Heart left ventricle (tissue), 16 donors: ENCODE data around the gene CLEC2L. TPM values are rescaled to one million over a fixed set of nuclear protein-coding genes. Genes with fewer than 3 reads are reported as not detected.

Experiments
- ATAC-seq, 4 donors: fragments of 200-7000 bp; cut with Tn5 transposase; one replicate each; pipeline ENCODE4 v1.9.1; 2020 to 2022; ENCODE audit warnings: moderate library complexity in 4 of 4, mild to moderate bottlenecking in 3 of 4, moderate number of reproducible peaks in 1 of 4
- DNase-seq, 5 donors: peaks; one replicate each; pipeline ENCODE4 v3.0.0-alpha.2; 2020
- H3K27ac ChIP-seq, 12 donors: fragments of 200-600 bp; sonication (generic) in 4 of 12; one replicate each; pipeline versions ENCODE4 v1.5.0 to v1.8.0; 2016 to 2022; ENCODE audit warnings: mild to moderate bottlenecking in 2 of 12
- H3K27me3 ChIP-seq, 9 donors: fragments of 200-600 bp; sonication (generic) in 2 of 9; one replicate each; pipeline versions ENCODE4 v1.5.1 to v1.8.0; 2016 to 2022; ENCODE audit warnings: mild to moderate bottlenecking in 3 of 9
- H3K36me3 ChIP-seq, 9 donors: fragments of 200-600 bp; sonication (generic) in 2 of 9; one replicate each; pipeline versions ENCODE4 v1.5.0 to v1.8.0; 2018 to 2022; ENCODE audit warnings: mild to moderate bottlenecking in 2 of 9
- H3K4me1 ChIP-seq, 12 donors: fragments of 200-600 bp; sonication (generic) in 4 of 12; one replicate each; pipeline versions ENCODE4 v1.5.0 to v1.8.0; 2016 to 2022; ENCODE audit warnings: mild to moderate bottlenecking in 3 of 12
- H3K4me3 ChIP-seq, 12 donors: fragments of 200-600 bp; sonication (generic) in 4 of 12; one replicate each; pipeline versions ENCODE4 v1.5.0 to v1.8.0; 2017 to 2022; ENCODE audit warnings: mild to moderate bottlenecking in 9 of 12, moderate library complexity in 4 of 12
- H3K9me3 ChIP-seq, 12 donors: fragments of 200-600 bp; sonication (generic) in 4 of 12; one replicate each; pipeline versions ENCODE4 v1.5.0 to v1.8.0; 2016 to 2022; ENCODE audit warnings: mild to moderate bottlenecking in 1 of 12
- POLR2A ChIP-seq, 2 donors: fragments of 450-650 bp; IDR thresholded peaks; one replicate each; pipeline ENCODE4 v1.6.1; 2017; ENCODE audit warnings: antibody characterized with exemption in 2 of 2, mild to moderate bottlenecking in 2 of 2, moderate library complexity in 2 of 2
- WGBS, 4 donors: extraction: QIAGEN DNeasy Blood & Tissue Kit in 2 of 4; methylation state at CpG; one replicate each; pipeline versions ENCODE4 v1.1.5 to v1.1.7; 2013 to 2018; 5-methylcytosine and 5-hydroxymethylcytosine counted together
- intact Hi-C, 10 donors: fragments of 100-400 bp; cut with DNase I; formaldehyde crosslinking; loops; one replicate each; pipeline versions ENCODE4 v1.11.1 to v1.14.2; 2022
- polyA plus RNA-seq, 2 donors: library from polyadenylated mRNA; stranded (reverse); fragments of 200-250 nt; gene quantifications; one replicate each; pipeline ENCODE4 v1.2.3, GENCODE V29; 2013
- total RNA-seq, 9 donors: library from RNA; depleted of rRNA in 2 of 9; stranded (reverse); fragments of >200 nt in 2 of 9; fragmentation: NEBNext Ultra II Directional in 3 of 9; extraction: Animal tissue kit (Norgen Biotek cat#: 25700) in 3 of 9; gene quantifications; one replicate each; pipeline versions ENCODE4 v1.1.0 to v1.2.4, GENCODE V29; 2016 to 2023
- TF ChIP-seq, protein P1 (sequence below), 12 donors: fragments of 200-600 bp; sonication (generic) in 4 of 12; IDR thresholded peaks; one replicate each; pipeline versions ENCODE4 v1.5.0 to v1.8.0; 2018 to 2022; ENCODE audit warnings: antibody characterized with exemption in 12 of 12, mild to moderate bottlenecking in 5 of 12
- donor health status: ischemic (EF 13 %, LVEDD 7.1; RV severe dilation, severe dysfunction).
- donor health status: healthy with polysubstance abuse.
- donor health status: DM: no; HTN: yes; CAD: no.
- donor health status: DM: no; HTN: no; CAD: no.
- donor health status: ischemic (EF 25% LVEDD 6.9; RV normal size, moderate dysfunction).
- donor health status: ischemic (EF 25% LVEDD 5.7; RV mildly dilated, moderate dysfunction).
- donor health status: healthy.
- donor health status: DM: yes; HTN: yes; CAD: no.
- donor health status: ischemic (EF 35%, LVEDD 5.7; RV mildly dilated, moderate dysfunction).
- donor health status: nonischemic (EF 11% LVEDD 7.7; RV severe dilation, severe dysfunction).
- donor health status: DM: yes; HTN: yes; CAD: no.
- donor health status: PGD.
- donor health status: ischemic (EF 29% LVEDD 5.4; RV normal size, mild dysfunction).
- donor health status: nonischemic (EF 23%, LVEDD 6.1; RV moderate dilation, normal function).

The CLEC2L gene
- total and polyA plus RNA-seq, 11 donors = 0.18 to 0.36 TPM; not detected in 9

- Histone ChIP-seq H3K4me1 (peaks cover 0 to 13% (median 0%) of the 10 kb centered on the region in 12 donors), H3K27ac (no peak overlapping the region), H3K9me3 (no peaks in the 10 kb centered on the region), H3K36me3 (no peaks in the 10 kb centered on the region), H3K4me3 (no peak overlapping the region), H3K27me3 (peaks cover 0 to 37% (median 30%) of the 10 kb centered on the region in 9 donors)
- 92 to 95% (median 93%) methylated on average over 1 of the region's 1 CpG for WGBS, 4 donors
- ATAC-seq (no peak), DNase-seq (no peak)
- TF ChIP-seq, protein P1, sequence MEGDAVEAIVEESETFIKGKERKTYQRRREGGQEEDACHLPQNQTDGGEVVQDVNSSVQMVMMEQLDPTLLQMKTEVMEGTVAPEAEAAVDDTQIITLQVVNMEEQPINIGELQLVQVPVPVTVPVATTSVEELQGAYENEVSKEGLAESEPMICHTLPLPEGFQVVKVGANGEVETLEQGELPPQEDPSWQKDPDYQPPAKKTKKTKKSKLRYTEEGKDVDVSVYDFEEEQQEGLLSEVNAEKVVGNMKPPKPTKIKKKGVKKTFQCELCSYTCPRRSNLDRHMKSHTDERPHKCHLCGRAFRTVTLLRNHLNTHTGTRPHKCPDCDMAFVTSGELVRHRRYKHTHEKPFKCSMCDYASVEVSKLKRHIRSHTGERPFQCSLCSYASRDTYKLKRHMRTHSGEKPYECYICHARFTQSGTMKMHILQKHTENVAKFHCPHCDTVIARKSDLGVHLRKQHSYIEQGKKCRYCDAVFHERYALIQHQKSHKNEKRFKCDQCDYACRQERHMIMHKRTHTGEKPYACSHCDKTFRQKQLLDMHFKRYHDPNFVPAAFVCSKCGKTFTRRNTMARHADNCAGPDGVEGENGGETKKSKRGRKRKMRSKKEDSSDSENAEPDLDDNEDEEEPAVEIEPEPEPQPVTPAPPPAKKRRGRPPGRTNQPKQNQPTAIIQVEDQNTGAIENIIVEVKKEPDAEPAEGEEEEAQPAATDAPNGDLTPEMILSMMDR (IDR thresholded peaks at IDR 0.05) = no peak
- no peak for TF ChIP-seq POLR2A (IDR thresholded peaks at IDR 0.05)
- intact Hi-C loops = no loop called here
Observed at GRCh38 chr7:139521439-139521838, 2.0 kb upstream of the CLEC2L start.

DNA sequence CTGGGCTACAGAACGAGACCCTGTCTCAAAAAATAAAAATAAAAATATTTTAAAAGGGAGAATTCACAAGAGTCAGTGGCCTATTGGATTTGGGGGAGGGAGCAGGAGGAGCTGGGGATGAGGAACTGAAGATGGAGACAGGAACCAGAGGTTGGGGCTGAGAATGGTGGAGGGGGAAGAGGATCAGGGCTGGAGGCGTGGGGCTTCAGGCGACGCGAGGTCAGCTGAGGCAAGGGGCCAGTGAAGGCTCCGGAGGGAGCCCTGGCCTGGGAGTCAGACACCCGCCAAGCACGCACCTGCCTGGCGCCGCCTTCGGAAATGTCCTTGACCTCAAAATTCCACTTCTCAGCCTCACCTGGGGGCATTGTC lies 671 bp upstream of the CLEC2L start:
- WGBS, 4 donors = 23 to 34% (median 25%) methylated on average over 10 to 11 of the region's 11 CpGs
- DNase-seq = no peak
- Histone ChIP-seq H3K9me3 (no peaks in the 10 kb centered on the region), H3K36me3 (no peaks in the 10 kb centered on the region), H3K4me3 (no peak overlapping the region), H3K27me3 (peaks cover 0 to 37% (median 30%) of the 10 kb centered on the region in 9 donors), H3K27ac (no peak overlapping the region), H3K4me1 (peaks cover 0 to 13% (median 0%) of the 10 kb centered on the region in 12 donors)
- intact Hi-C loops = no loop called here
- ATAC-seq = no peak
- TF ChIP-seq, protein P1 (IDR thresholded peaks at IDR 0.05) = no peak
- TF ChIP-seq POLR2A (IDR thresholded peaks at IDR 0.05) = no peak

DNA sequence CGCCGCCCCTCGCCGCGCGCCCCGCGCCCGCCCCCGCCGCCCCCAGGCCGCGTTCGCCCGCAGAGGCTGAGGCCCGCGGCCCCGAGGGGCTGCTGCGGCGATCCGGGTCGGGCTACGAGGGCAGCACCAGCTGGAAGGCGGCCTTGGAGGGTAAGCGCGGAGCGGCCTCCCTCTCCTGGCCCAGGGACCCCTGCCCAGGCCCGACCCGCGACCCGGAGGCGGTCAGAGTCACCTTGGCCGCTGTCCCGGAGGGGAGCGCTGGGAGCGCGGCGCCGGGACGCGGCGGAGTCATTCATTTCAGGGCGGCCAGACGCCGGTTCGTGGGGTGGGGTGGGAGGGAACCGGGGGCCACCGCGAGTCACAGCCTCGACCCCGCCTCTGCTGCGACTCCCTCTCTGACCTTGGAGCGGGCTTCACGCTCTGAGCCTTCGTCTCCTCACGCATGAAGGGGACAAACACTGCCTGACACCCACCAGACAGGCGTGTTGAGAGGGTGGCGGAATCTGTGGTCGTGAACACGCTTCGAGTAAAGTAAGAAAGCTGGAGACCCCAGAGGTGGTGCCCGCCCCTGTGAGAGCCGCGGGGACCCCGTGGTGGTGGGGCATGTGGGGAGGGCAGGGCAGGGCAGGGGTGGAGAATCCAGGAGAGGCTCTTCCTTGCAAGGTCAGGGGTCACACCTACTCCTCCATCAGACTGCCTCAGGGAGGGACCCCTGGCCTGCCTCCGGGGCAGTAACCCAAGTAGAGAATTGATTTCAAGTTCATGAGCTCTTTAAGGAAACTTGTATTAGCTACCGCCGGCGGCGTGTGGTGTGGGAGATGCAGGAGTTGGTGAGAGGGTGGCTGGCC lies 707 bp downstream of the CLEC2L start:
- H3K4me3 ChIP-seq = peak overlapping the region in 3 of 12 donors; percentile 24 to 40 (median 28)
- WGBS, 4 donors = 18 to 35% (median 21%) methylated on average over 38 to 70 of the region's 70 CpGs
- DNase-seq = no peak
- ATAC-seq = no peak
- peaks cover 0 to 13% (median 0%) of the 10 kb centered on the region in 12 donors for H3K4me1 ChIP-seq
- TF ChIP-seq, protein P1 (IDR thresholded peaks at IDR 0.05) = no peak
- no peak for TF ChIP-seq POLR2A (IDR thresholded peaks at IDR 0.05)
- H3K27ac ChIP-seq = no peak overlapping the region
- intact Hi-C loops = no loop called here
- H3K27me3 ChIP-seq = peaks cover 0 to 37% (median 27%) of the 10 kb centered on the region in 9 donors
- no peaks in the 10 kb centered on the region for H3K9me3 ChIP-seq
- H3K36me3 ChIP-seq = no peaks in the 10 kb centered on the region

DNA sequence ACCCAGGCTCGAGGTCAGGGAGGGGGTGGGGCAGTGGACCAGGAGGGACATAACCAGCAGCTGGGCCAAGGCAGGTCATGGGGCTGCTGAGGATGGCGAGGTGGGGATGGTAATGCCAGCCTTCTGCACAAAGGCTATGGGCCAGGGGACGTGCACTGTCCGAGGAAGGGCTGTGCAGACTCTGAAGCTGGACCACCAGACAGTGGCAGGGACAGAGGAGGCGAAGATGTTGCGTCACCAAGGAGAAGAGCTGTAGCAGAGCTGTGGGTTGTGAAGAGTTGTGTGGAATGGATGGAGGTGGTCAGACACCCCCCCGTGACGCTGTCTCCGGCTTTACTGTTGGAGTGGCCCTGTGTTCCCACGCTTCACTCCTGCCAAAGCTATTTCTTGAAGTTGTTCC lies 1.8 kb downstream of the CLEC2L start:
- Histone ChIP-seq H3K4me3 (no peak overlapping the region), H3K36me3 (no peaks in the 10 kb centered on the region), H3K27me3 (peaks cover 0 to 37% (median 27%) of the 10 kb centered on the region in 9 donors), H3K27ac (no peak overlapping the region), H3K9me3 (no peaks in the 10 kb centered on the region), H3K4me1 (peaks cover 0 to 13% (median 0%) of the 10 kb centered on the region in 12 donors)
- intact Hi-C loops = no loop called here
- ATAC-seq = no peak
- WGBS, 4 donors = 89 to 93% (median 91%) methylated on average over 10 of the region's 10 CpGs
- TF ChIP-seq, protein P1 (IDR thresholded peaks at IDR 0.05) = no peak
- no peak for TF ChIP-seq POLR2A (IDR thresholded peaks at IDR 0.05)
- no peak for DNase-seq
